ENCODE results near the gene SIX5.

GRCh38 chr19:45742969-45743368 lies 26.1 kb downstream of the SIX5 start:
- TF ChIP-seq, protein P1, sequence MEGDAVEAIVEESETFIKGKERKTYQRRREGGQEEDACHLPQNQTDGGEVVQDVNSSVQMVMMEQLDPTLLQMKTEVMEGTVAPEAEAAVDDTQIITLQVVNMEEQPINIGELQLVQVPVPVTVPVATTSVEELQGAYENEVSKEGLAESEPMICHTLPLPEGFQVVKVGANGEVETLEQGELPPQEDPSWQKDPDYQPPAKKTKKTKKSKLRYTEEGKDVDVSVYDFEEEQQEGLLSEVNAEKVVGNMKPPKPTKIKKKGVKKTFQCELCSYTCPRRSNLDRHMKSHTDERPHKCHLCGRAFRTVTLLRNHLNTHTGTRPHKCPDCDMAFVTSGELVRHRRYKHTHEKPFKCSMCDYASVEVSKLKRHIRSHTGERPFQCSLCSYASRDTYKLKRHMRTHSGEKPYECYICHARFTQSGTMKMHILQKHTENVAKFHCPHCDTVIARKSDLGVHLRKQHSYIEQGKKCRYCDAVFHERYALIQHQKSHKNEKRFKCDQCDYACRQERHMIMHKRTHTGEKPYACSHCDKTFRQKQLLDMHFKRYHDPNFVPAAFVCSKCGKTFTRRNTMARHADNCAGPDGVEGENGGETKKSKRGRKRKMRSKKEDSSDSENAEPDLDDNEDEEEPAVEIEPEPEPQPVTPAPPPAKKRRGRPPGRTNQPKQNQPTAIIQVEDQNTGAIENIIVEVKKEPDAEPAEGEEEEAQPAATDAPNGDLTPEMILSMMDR (IDR thresholded peaks at IDR 0.05; ENCODE audit: low read depth, low read length): no peak
- TF ChIP-seq, protein P2, sequence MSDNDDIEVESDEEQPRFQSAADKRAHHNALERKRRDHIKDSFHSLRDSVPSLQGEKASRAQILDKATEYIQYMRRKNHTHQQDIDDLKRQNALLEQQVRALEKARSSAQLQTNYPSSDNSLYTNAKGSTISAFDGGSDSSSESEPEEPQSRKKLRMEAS (IDR thresholded peaks at IDR 0.05; ENCODE audit: low read depth, low read length): no peak
- TF ChIP-seq POLR2A (IDR thresholded peaks at IDR 0.05; ENCODE audit: extremely low read depth, insufficient read length) (no peak), MYC (IDR thresholded peaks at IDR 0.05; ENCODE audit: low read depth, low read length) (no peak)
